ENCODE data around the gene KCNK15.

DNA sequence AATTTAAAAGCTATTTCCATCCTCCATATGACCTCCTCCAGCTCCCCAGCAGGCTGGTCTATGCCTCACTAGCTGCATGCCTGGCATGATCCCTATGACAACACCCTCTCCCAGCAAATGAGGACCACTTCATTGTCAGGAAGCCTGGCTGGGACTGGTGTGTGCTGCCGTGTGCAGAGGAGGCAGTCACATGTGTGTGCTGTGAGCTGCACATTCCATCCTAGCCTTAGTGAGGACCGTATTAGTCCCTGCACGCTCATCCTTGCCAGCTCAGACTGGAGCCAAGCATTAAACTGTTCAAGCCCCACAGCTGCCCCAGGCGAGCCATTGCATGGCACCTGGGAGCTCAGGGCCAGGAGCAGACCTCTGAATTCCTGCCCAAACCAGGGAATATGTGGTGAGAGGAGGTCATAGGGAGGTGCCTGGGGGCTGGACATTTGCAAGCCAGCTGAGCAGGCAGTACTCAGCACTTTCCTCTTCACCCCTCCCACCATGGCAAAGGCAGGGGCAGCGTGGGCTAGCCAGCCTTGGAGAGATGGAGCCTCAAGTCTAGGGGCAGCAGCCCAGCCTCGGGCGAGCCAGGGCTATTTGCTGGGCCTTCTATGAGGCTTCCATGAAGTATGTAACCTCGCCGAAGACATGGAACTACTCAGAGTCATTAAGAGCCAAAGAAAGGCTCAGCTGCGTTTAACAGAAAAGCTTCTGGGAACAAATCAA lies 39.2 kb upstream of the KCNK15 start:
- TF ChIP-seq, protein P1, sequence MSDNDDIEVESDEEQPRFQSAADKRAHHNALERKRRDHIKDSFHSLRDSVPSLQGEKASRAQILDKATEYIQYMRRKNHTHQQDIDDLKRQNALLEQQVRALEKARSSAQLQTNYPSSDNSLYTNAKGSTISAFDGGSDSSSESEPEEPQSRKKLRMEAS (IDR thresholded peaks at IDR 0.05), result no peak
- TF ChIP-seq CTCF (IDR thresholded peaks at IDR 0.05; ENCODE audit: low read depth, low read length, missing input control) (no peak), REST (IDR thresholded peaks at IDR 0.05) (no peak), FOXA1 (IDR thresholded peaks at IDR 0.05) (no peak), NR2F2 (IDR thresholded peaks at IDR 0.05) (no peak)
